K562 (cell line): ENCODE data around the gene TMEM131L. TPM values are rescaled to one million over a fixed set of nuclear protein-coding genes. Genes with fewer than 3 reads are reported as not detected.

Experiments
- ASH1L ChIP-seq: fragments of 450-650 bp; IDR thresholded peaks from 2 replicates; pipeline ENCODE4 v1.6.1; 2018; ENCODE audit warnings: borderline replicate concordance, mild to moderate bottlenecking, low read depth; ENCODE audit not compliant: partially characterized antibody
- BCOR ChIP-seq: fragments of 450-650 bp; IDR thresholded peaks from 2 replicates; pipeline ENCODE4 v1.6.1; 2016
- BRD9 ChIP-seq: fragments of 450-650 bp; IDR thresholded peaks from 2 replicates; pipeline ENCODE4 v1.6.1; 2018; ENCODE audit warnings: low read depth; ENCODE audit not compliant: partially characterized antibody
- CBX5 ChIP-seq: IDR thresholded peaks from 2 replicates; pipeline ENCODE4 v1.6.1; 2014; ENCODE audit warnings: low read depth, borderline replicate concordance
- CREB5 ChIP-seq: fragments of 250-450 bp; sonication (Bioruptor Pico); IDR thresholded peaks from 2 replicates; pipeline ENCODE4 v1.5.0; 2020; ENCODE audit warnings: mild to moderate bottlenecking
- E2F3 ChIP-seq: fragments of 250-450 bp; sonication (Bioruptor Pico); IDR thresholded peaks from 2 replicates; pipeline ENCODE4 v1.4.0; 2020; ENCODE audit warnings: mild to moderate bottlenecking
- ELF1 ChIP-seq: fragments of 200-800 bp; sonication (Bioruptor generic); IDR thresholded peaks from 2 replicates; pipeline ENCODE4 v1.6.1; 2016; ENCODE audit warnings: missing genetic modification characterization, missing compliant biosample characterization
- ERF ChIP-seq: fragments of 450-650 bp; formaldehyde crosslinking; IDR thresholded peaks from 2 replicates; pipeline ENCODE4 v1.4.0; 2020; ENCODE audit warnings: mild to moderate bottlenecking, mixed read lengths
- ID3 ChIP-seq, 2 experiments: fragments of 250-450 bp in 1 of 2; fragments of 450-650 bp in 1 of 2; sonication (Bioruptor Pico) in 1 of 2; IDR thresholded peaks; 2 replicates each; pipeline versions ENCODE4 v1.6.1 to v1.8.0; 2016 to 2021; ENCODE audit warnings: mild to moderate bottlenecking in 2 of 2, moderate library complexity in 2 of 2, missing compliant biosample characterization in 1 of 2, missing genetic modification characterization in 1 of 2
- IRF2 ChIP-seq: sonication (generic); formaldehyde crosslinking; IDR thresholded peaks from 2 replicates; pipeline ENCODE4 v1.8.1; 2022; ENCODE audit warnings: mild to moderate bottlenecking, missing genetic modification reagents
- JUNB ChIP-seq: fragments of 450-650 bp; formaldehyde crosslinking; conservative IDR thresholded peaks from 2 replicates; pipeline ENCODE4 v1.4.0; 2020; ENCODE audit warnings: mild to moderate bottlenecking
- KLF1 ChIP-seq: fragments of 450-650 bp; IDR thresholded peaks from 2 replicates; pipeline ENCODE4 v1.6.1; 2016; ENCODE audit warnings: missing genetic modification characterization, missing compliant biosample characterization
- MCM5 ChIP-seq: fragments of 450-650 bp; IDR thresholded peaks from 2 replicates; pipeline ENCODE4 v1.6.1; 2016; ENCODE audit warnings: low read depth
- MEF2D ChIP-seq: conservative IDR thresholded peaks from 2 replicates; pipeline ENCODE4 v1.6.1; 2016; ENCODE audit warnings: low read depth, missing genetic modification characterization, missing compliant biosample characterization
- PRDM10 ChIP-seq: fragments of 450-650 bp; IDR thresholded peaks from 2 replicates; pipeline ENCODE4 v1.6.1; 2018; ENCODE audit not compliant: partially characterized antibody
- SNRNP70 ChIP-seq: fragments of 200-400 bp; formaldehyde crosslinking; optimal IDR thresholded peaks from 2 replicates; pipeline ENCODE3; 2017; ENCODE audit warnings: low read depth, low read length
- ZBTB34 ChIP-seq: fragments of 250-450 bp; sonication (Bioruptor Pico); IDR thresholded peaks from 2 replicates; pipeline ENCODE4 v1.8.0; 2021; ENCODE audit warnings: mild to moderate bottlenecking, moderate library complexity
- ZNF431 ChIP-seq: sonication (generic); formaldehyde crosslinking; IDR thresholded peaks from 2 replicates; pipeline ENCODE4 v1.8.0; 2022; ENCODE audit warnings: mild to moderate bottlenecking, missing genetic modification reagents
- ZNF512 ChIP-seq: IDR thresholded peaks from 2 replicates; pipeline ENCODE4 v1.6.1; 2016; ENCODE audit warnings: missing genetic modification characterization, missing compliant biosample characterization
- ZNF707 ChIP-seq: fragments of 250-450 bp; sonication (Bioruptor Pico); conservative IDR thresholded peaks from 2 replicates; pipeline ENCODE4 v1.8.0; 2022; ENCODE audit warnings: inconsistent platforms, mild to moderate bottlenecking, moderate library complexity
- polyA plus RNA-seq, 8 experiments: library from polyadenylated mRNA; depleted of rRNA in 4 of 8; stranded (reverse) in 5 of 8; unstranded in 3 of 8; fragments of >200 nt; fragmentation: Nextera tagmentation in 2 of 8; fragmentation: Illumina TruSeq in 1 of 8; extraction: Ambion mirVana in 2 of 8; extraction: Trizol in 1 of 8; gene quantifications; 2 replicates each; pipeline versions ENCODE4 v1.2.1 to v1.2.3, GENCODE V29; 2011 to 2014; ENCODE audit warnings: inconsistent platforms in 1 of 8, missing spikeins in 1 of 8
- total RNA-seq, 7 experiments: library from RNA; depleted of rRNA in 6 of 7; stranded (reverse); fragments of >200 nt in 6 of 7; fragmentation: Illumina TruSeq in 2 of 7; extraction: Trizol in 2 of 7; gene quantifications; 2 replicates each; pipeline versions ENCODE4 v1.2.1 to v1.2.3, GENCODE V29; 2011 to 2021; ENCODE audit warnings: low replicate concordance in 1 of 7

TMEM131L gene
- total and polyA plus RNA-seq, 9 of the 15 experiments (the other 6 are each of a cell fraction or from before 2014, with no cell fraction given) = 1.2 to 20.8 (median 12.9) TPM

- TF ChIP-seq MEF2D (tag) (0 out of 2 replicates have a peak, but pooled peaks have one; percentile 59), JUNB (CRISPR knock-in tag) (no peak), SNRNP70 (no peak), MCM5 (no peak), CBX5 (no peak), ID3 (CRISPR knock-in tag; IDR thresholded peaks at IDR 0.05) (no peak), ID3 (tag; IDR thresholded peaks at IDR 0.05) (peak; percentile 14; the same call in 1 of the 2 replicates), ZNF512 (tag) (no peak), ZBTB34 (no peak), ZNF707 (CRISPR knock-in tag) (no peak), ELF1 (tag) (peak; percentile 83), ERF (CRISPR knock-in tag) (no peak), KLF1 (tag) (no peak), ASH1L (no peak), IRF2 (CRISPR knock-in tag) (no peak), BCOR (no peak), E2F3 (CRISPR knock-in tag) (no peak), PRDM10 (no peak), BRD9 (peak; percentile 47), CREB5 (no peak), ZNF431 (CRISPR knock-in tag) (no peak)
These were observed 33.0 kb upstream of the TMEM131L start (continued) for GRCh38 chr4:153432965-153433753.
